Stimulated activated CD4-positive, alpha-beta T cell treated with anti-CD3 and anti-CD28 coated beads, Interleukin-1b, Interleukin-23, amount 100 ng/mL, for 1 hour (primary cell): ENCODE data around the gene POU2F2.
"Not testable (repeated sequence)": the region's sequence is repeated elsewhere in the genome, so short reads cannot be mapped to it uniquely, and the experiment has no call there.

Source experiments
- DNase-seq, 2 donors: peaks; one replicate each; pipeline ENCODE4 v3.0.0-alpha.2; 2020; ENCODE audit warnings: low read depth in 2 of 2

POU2F2 gene

GRCh38 chr19:42100241-42100640 lies 32.0 kb downstream of the POU2F2 start:
- DNase-seq = not testable (repeated sequence)

GRCh38 chr19:42099336-42099925 lies 32.8 kb downstream of the POU2F2 start:
- DNase-seq = no peak

- DNase-seq = no peak
These were observed 33.5 kb downstream of the POU2F2 start for GRCh38 chr19:42098781-42099180.

- no peak for DNase-seq
These were observed 34.8 kb downstream of the POU2F2 start for GRCh38 chr19:42097461-42097860.

GRCh38 chr19:42096255-42096837 lies 35.9 kb downstream of the POU2F2 start:
- DNase-seq = no peak

- DNase-seq = no peak
These were observed 36.4 kb downstream of the POU2F2 start for GRCh38 chr19:42095814-42096230.

GRCh38 chr19:42095142-42095813 lies 37.0 kb downstream of the POU2F2 start:
- no peak for DNase-seq

GRCh38 chr19:42093926-42094325 lies 38.3 kb downstream of the POU2F2 start:
- DNase-seq = no peak

GRCh38 chr19:42093505-42093904 lies 38.7 kb downstream of the POU2F2 start:
- DNase-seq = no peak

- no peak for DNase-seq
These were observed 39.9 kb downstream of the POU2F2 start for GRCh38 chr19:42092350-42092749.

- DNase-seq = no peak
These were observed 40.5 kb downstream of the POU2F2 start for GRCh38 chr19:42091742-42092141.

GRCh38 chr19:42091300-42091699 lies 40.9 kb downstream of the POU2F2 start:
- no peak for DNase-seq

- no peak for DNase-seq
These were observed 41.6 kb downstream of the POU2F2 start for GRCh38 chr19:42090672-42091071.

GRCh38 chr19:42089772-42090171 lies 42.5 kb downstream of the POU2F2 start:
- no peak for DNase-seq

- DNase-seq = no peak
These were observed 43.0 kb downstream of the POU2F2 start for GRCh38 chr19:42089191-42089750.

- DNase-seq = no peak
These were observed 43.6 kb downstream of the POU2F2 start for GRCh38 chr19:42088471-42089190.

GRCh38 chr19:42086770-42087550 lies 45.3 kb downstream of the POU2F2 start:
- DNase-seq = no peak

- DNase-seq = no peak
These were observed 46.0 kb downstream of the POU2F2 start for GRCh38 chr19:42086188-42086736.

- no peak for DNase-seq
These were observed 48.7 kb downstream of the POU2F2 start for GRCh38 chr19:42083537-42083936.

- no peak for DNase-seq
These were observed 50.6 kb downstream of the POU2F2 start for GRCh38 chr19:42081584-42082203.
